Measurements from ENCODE around the gene DSTN.

DSTN gene

GRCh38 chr20:17555106-17555505 is 14.8 kb upstream of the DSTN start:
- no peak for DNase-seq

GRCh38 chr20:17556837-17557674 is 12.8 kb upstream of the DSTN start:
- peak; percentile 59 for DNase-seq

GRCh38 chr20:17557675-17558006 is 12.2 kb upstream of the DSTN start:
- DNase-seq = peak; percentile 74

GRCh38 chr20:17558154-17558940 is 11.5 kb upstream of the DSTN start:
- peak; percentile 86 for DNase-seq

- DNase-seq = no peak
Measured at GRCh38 chr20:17558941-17559304, 11.0 kb upstream of the DSTN start.

- no peak for DNase-seq
Measured at GRCh38 chr20:17559338-17559737, 10.5 kb upstream of the DSTN start.

GRCh38 chr20:17560344-17561074 is 9.4 kb upstream of the DSTN start:
- no peak for DNase-seq

GRCh38 chr20:17562804-17563305 is 7.0 kb upstream of the DSTN start:
- DNase-seq = peak; percentile 89

GRCh38 chr20:17565169-17565845 is 4.6 kb upstream of the DSTN start:
- DNase-seq = peak; percentile 75

- DNase-seq = no peak
Measured at GRCh38 chr20:17566345-17566744, 3.5 kb upstream of the DSTN start.

GRCh38 chr20:17568045-17568788 is 1.7 kb upstream of the DSTN start:
- no peak for DNase-seq

GRCh38 chr20:17568972-17569521 is 828 bp upstream of the DSTN start:
- peak; percentile 100 for DNase-seq

GRCh38 chr20:17570347-17571152 is 675 bp downstream of the DSTN start:
- DNase-seq = peak; percentile 43

GRCh38 chr20:17571153-17571527 is 1.3 kb downstream of the DSTN start:
- DNase-seq = no peak

- no peak for DNase-seq
Measured at GRCh38 chr20:17572034-17572638, 2.3 kb downstream of the DSTN start.

- DNase-seq = no peak
Measured at GRCh38 chr20:17573463-17573862, 3.6 kb downstream of the DSTN start.

- DNase-seq = no peak
Measured at GRCh38 chr20:17576215-17576614, 6.3 kb downstream of the DSTN start.

GRCh38 chr20:17579369-17580039 is 9.6 kb downstream of the DSTN start:
- DNase-seq = peak; percentile 18

- DNase-seq = no peak
Measured at GRCh38 chr20:17580895-17581294, 11.0 kb downstream of the DSTN start.

GRCh38 chr20:17583126-17583525 is 13.3 kb downstream of the DSTN start:
- no peak for DNase-seq

Measured in fibroblast of skin of right quadriceps (primary cell).